Caco-2 (cell line): ENCODE measurements around the gene KDM3B. TPM values are rescaled to one million over a fixed set of nuclear protein-coding genes. Genes with fewer than 3 reads are reported as not detected.

Source experiments
- BruUV-seq: library from RNA; stranded (reverse); fragments of 400-500 nt; replicated peaks from 2 replicates; lab custom pipeline; 2021; lab: Mats Ljungman, UMichigan
- CTCF ChIA-PET: fragments of 300-600 bp; sonication (Branson Sonifier 250); formaldehyde crosslinking; loops from one replicate; lab custom pipeline; 2022; ENCODE audit warnings: antibody characterized with exemption; lab: Charles Lee
- POLR2A ChIA-PET: fragments of 300-600 bp; sonication (Branson Sonifier 250); formaldehyde crosslinking; loops from one replicate; lab custom pipeline; 2022; ENCODE audit warnings: antibody characterized with exemption; lab: Charles Lee
- DNase-seq, 2 experiments: peaks; one replicate each; pipeline versions ENCODE4 v3.0.0 to v3.0.0-alpha.2; 2020 to 2022
- H3K27me3 ChIP-seq: replicated peaks from 2 replicates; pipeline ENCODE4 v1.6.0; 2011; ENCODE audit warnings: low read length; ENCODE audit not compliant: control insufficient read depth, insufficient read depth
- H3K36me3 ChIP-seq: 2 replicates; pipeline ENCODE4 v1.5.1; 2011; ENCODE audit warnings: low read length; ENCODE audit not compliant: control insufficient read depth, insufficient read depth
- H3K4me1 ChIP-seq: fragments of 250-450 bp; sonication (Bioruptor Pico); 2 replicates; pipeline ENCODE4 v1.5.1; 2020; ENCODE audit warnings: mild to moderate bottlenecking
- H3K4me3 ChIP-seq: 2 replicates; pipeline ENCODE4 v1.5.1; 2011; ENCODE audit warnings: low read depth, mild to moderate bottlenecking, control low read depth, low read length
- H3K9me3 ChIP-seq: fragments of 250-450 bp; sonication (Bioruptor Pico); 2 replicates; pipeline ENCODE4 v1.5.1; 2020; ENCODE audit warnings: mild to moderate bottlenecking, moderate library complexity
- H3K27ac Mint-ChIP-seq: one replicate; pipeline ENCODE4 v1.8.0; 2022; ENCODE audit warnings: mixed read lengths; ENCODE audit not compliant: unreplicated experiment
- H3K27me3 Mint-ChIP-seq: one replicate; pipeline ENCODE4 v1.8.0; 2022; ENCODE audit warnings: mixed read lengths; ENCODE audit not compliant: insufficient read depth, unreplicated experiment
- H3K36me3 Mint-ChIP-seq: one replicate; pipeline ENCODE4 v1.8.0; 2022; ENCODE audit warnings: mild to moderate bottlenecking, mixed read lengths; ENCODE audit not compliant: insufficient read depth, unreplicated experiment
- H3K4me1 Mint-ChIP-seq: one replicate; pipeline ENCODE4 v1.8.0; 2022; ENCODE audit warnings: low read depth, mixed read lengths; ENCODE audit not compliant: unreplicated experiment
- H3K4me3 Mint-ChIP-seq: one replicate; pipeline ENCODE4 v1.8.0; 2022; ENCODE audit warnings: mild to moderate bottlenecking, moderate library complexity, mixed read lengths; ENCODE audit not compliant: unreplicated experiment
- H3K9me3 Mint-ChIP-seq: one replicate; pipeline ENCODE4 v1.8.0; 2022; ENCODE audit warnings: mixed read lengths; ENCODE audit not compliant: unreplicated experiment
- CTCF ChIP-seq, 2 experiments: fragments of 200-600 bp in 1 of 2; IDR thresholded peaks; 1 replicate in 1 of 2; 2 replicates in 1 of 2; pipeline versions ENCODE4 v1.5.1 to v1.8.0; 2011 to 2022; ENCODE audit warnings: antibody characterized with exemption in 1 of 2, control low read depth in 1 of 2, inconsistent platforms in 1 of 2, low read depth in 1 of 2, low read length in 1 of 2, mild to moderate bottlenecking in 1 of 2, moderate library complexity in 1 of 2; ENCODE audit not compliant: insufficient read depth in 1 of 2, severe bottlenecking in 1 of 2, unreplicated experiment in 1 of 2
- intact Hi-C: fragments of 100-400 bp; cut with micrococcal nuclease; formaldehyde crosslinking; loops from one replicate; pipeline ENCODE4 v1.10.0; 2022; ENCODE audit not compliant: unreplicated experiment
- total RNA-seq: library from RNA; stranded (reverse); gene quantifications from 2 replicates; pipeline ENCODE4 v1.2.3, GENCODE V29; 2022

The KDM3B gene
- total RNA-seq, 1 experiment from 2014 or later: 71.8 TPM

GRCh38 chr5:138450971-138451370 lies 98.5 kb downstream of the KDM3B start:
- H3K36me3 ChIP-seq: no peaks in the 10 kb centered on the region
- Mint-ChIP-seq H3K36me3 (no peaks in the 10 kb centered on the region), H3K27me3 (no peaks in the 10 kb centered on the region), H3K4me3 (no peak overlapping the region), H3K9me3 (no peaks in the 10 kb centered on the region), H3K4me1 (no peaks in the 10 kb centered on the region), H3K27ac (no peak overlapping the region)
- no peaks in the 10 kb centered on the region for H3K27me3 ChIP-seq
- TF ChIP-seq CTCF (IDR thresholded peaks at IDR 0.05; ENCODE audit: insufficient read depth in 1 of 2, low read depth in 1 of 2, low read length in 1 of 2, severe bottlenecking in 1 of 2, unreplicated experiment in 1 of 2): no peak
- DNase-seq: no peak
- no peak overlapping the region for H3K4me3 ChIP-seq
- no peaks in the 10 kb centered on the region for H3K4me1 ChIP-seq
- no TSS peak for BruUV-seq
- POLR2A ChIA-PET: interaction anchor here (0.6 to 1.2 kb wide), 2 partner anchors 9 to 14 kb away, joined by 3 read pairs; partner anchors contain the start of gene EGR1
- intact Hi-C loops: loop anchor here (1.0 kb wide), 3 partner anchors 13 to 97 kb away; no protein-coding TSS in a partner anchor
- H3K9me3 ChIP-seq: no peaks in the 10 kb centered on the region
- CTCF ChIA-PET: interaction anchor here (0.6 to 4.3 kb wide), 5 partner anchors 42 to 748 kb away, joined by 3 to 43 read pairs (median 4); partner anchors contain the start of gene CDC25C

- intact Hi-C loops: no loop called here
- Mint-ChIP-seq H3K9me3 (no peaks in the 10 kb centered on the region), H3K36me3 (no peaks in the 10 kb centered on the region), H3K27me3 (no peaks in the 10 kb centered on the region), H3K4me1 (no peaks in the 10 kb centered on the region), H3K27ac (no peak overlapping the region), H3K4me3 (no peak overlapping the region)
- H3K4me3 ChIP-seq: no peak overlapping the region
- no peaks in the 10 kb centered on the region for H3K36me3 ChIP-seq
- DNase-seq: no peak
- no peak for TF ChIP-seq CTCF (IDR thresholded peaks at IDR 0.05; ENCODE audit: insufficient read depth in 1 of 2, low read depth in 1 of 2, low read length in 1 of 2, severe bottlenecking in 1 of 2, unreplicated experiment in 1 of 2)
- no peaks in the 10 kb centered on the region for H3K27me3 ChIP-seq
- no TSS peak for BruUV-seq
- H3K4me1 ChIP-seq: no peaks in the 10 kb centered on the region
- H3K9me3 ChIP-seq: no peaks in the 10 kb centered on the region
- POLR2A ChIA-PET: no interaction called here
- CTCF ChIA-PET: interaction anchor here (0.7 to 1.6 kb wide), 3 partner anchors 11 to 51 kb away, joined by 3 read pairs; no protein-coding TSS in a partner anchor
Measured at GRCh38 chr5:138452720-138453119, 100.2 kb downstream of the KDM3B start.

- no peaks in the 10 kb centered on the region for H3K27me3 Mint-ChIP-seq
- no peaks in the 10 kb centered on the region for H3K4me1 ChIP-seq
- no peak overlapping the region for H3K4me3 Mint-ChIP-seq
- no peaks in the 10 kb centered on the region for H3K36me3 ChIP-seq
- no peak for DNase-seq
- H3K27me3 ChIP-seq: no peaks in the 10 kb centered on the region
- H3K36me3 Mint-ChIP-seq: no peaks in the 10 kb centered on the region
- no peaks in the 10 kb centered on the region for H3K9me3 ChIP-seq
- no peak for TF ChIP-seq CTCF (IDR thresholded peaks at IDR 0.05; ENCODE audit: insufficient read depth in 1 of 2, low read depth in 1 of 2, low read length in 1 of 2, severe bottlenecking in 1 of 2, unreplicated experiment in 1 of 2)
- H3K4me3 ChIP-seq: no peak overlapping the region
- H3K27ac Mint-ChIP-seq: no peak overlapping the region
- no peaks in the 10 kb centered on the region for H3K4me1 Mint-ChIP-seq
- no peaks in the 10 kb centered on the region for H3K9me3 Mint-ChIP-seq
- POLR2A ChIA-PET: no interaction called here
- no TSS peak for BruUV-seq
- intact Hi-C loops: no loop called here
- CTCF ChIA-PET: no interaction called here
Measured at GRCh38 chr5:138453590-138453989, 101.1 kb downstream of the KDM3B start.
